GM06990 (cell line): Measurements from ENCODE around the gene CPNE1.

Experiments
- DNase-seq: peaks from one replicate; pipeline ENCODE4 v3.0.0-alpha.2; 2011; ENCODE audit not compliant: insufficient read length; ENCODE audit errors: extremely low read depth
- H3K27me3 ChIP-seq: replicated peaks from 2 replicates; pipeline ENCODE4 v1.6.0; 2011; ENCODE audit warnings: low read length; ENCODE audit not compliant: control insufficient read depth, insufficient read depth
- H3K36me3 ChIP-seq: 2 replicates; pipeline ENCODE4 v1.5.1; 2011; ENCODE audit warnings: low read length; ENCODE audit not compliant: control insufficient read depth, insufficient read depth
- H3K4me3 ChIP-seq: replicated peaks from 2 replicates; pipeline ENCODE4 v1.5.1; 2011; ENCODE audit warnings: low read depth, mild to moderate bottlenecking, control low read depth, low read length
- TF ChIP-seq, protein P1 (sequence below): IDR thresholded peaks from 2 replicates; pipeline ENCODE4 v1.5.1; 2011; ENCODE audit warnings: low read length, control low read depth, mild to moderate bottlenecking, inconsistent platforms; ENCODE audit not compliant: insufficient read depth, poor library complexity, severe bottlenecking

Gene CPNE1

DNA sequence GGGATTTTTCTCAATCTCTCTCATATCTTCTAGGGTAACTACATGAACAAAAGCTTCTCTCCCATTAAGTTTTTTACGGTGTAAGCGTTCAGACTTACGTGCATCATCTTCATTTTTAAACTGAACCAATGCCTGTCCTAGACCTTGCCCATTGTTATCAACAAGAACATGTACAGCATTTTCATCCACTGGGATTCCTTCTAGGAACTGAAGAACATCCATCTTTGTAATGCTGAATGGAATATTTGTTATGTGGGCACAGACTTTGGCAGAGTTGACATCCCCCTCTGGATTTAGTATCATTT is 11.3 kb downstream of the CPNE1 start:
- no peak for DNase-seq
- Histone ChIP-seq H3K36me3 (peaks cover 18% of the 10 kb centered on the region), H3K4me3 (no peak overlapping the region), H3K27me3 (no peaks in the 10 kb centered on the region)
- TF ChIP-seq, protein P1, sequence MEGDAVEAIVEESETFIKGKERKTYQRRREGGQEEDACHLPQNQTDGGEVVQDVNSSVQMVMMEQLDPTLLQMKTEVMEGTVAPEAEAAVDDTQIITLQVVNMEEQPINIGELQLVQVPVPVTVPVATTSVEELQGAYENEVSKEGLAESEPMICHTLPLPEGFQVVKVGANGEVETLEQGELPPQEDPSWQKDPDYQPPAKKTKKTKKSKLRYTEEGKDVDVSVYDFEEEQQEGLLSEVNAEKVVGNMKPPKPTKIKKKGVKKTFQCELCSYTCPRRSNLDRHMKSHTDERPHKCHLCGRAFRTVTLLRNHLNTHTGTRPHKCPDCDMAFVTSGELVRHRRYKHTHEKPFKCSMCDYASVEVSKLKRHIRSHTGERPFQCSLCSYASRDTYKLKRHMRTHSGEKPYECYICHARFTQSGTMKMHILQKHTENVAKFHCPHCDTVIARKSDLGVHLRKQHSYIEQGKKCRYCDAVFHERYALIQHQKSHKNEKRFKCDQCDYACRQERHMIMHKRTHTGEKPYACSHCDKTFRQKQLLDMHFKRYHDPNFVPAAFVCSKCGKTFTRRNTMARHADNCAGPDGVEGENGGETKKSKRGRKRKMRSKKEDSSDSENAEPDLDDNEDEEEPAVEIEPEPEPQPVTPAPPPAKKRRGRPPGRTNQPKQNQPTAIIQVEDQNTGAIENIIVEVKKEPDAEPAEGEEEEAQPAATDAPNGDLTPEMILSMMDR = no peak

DNA sequence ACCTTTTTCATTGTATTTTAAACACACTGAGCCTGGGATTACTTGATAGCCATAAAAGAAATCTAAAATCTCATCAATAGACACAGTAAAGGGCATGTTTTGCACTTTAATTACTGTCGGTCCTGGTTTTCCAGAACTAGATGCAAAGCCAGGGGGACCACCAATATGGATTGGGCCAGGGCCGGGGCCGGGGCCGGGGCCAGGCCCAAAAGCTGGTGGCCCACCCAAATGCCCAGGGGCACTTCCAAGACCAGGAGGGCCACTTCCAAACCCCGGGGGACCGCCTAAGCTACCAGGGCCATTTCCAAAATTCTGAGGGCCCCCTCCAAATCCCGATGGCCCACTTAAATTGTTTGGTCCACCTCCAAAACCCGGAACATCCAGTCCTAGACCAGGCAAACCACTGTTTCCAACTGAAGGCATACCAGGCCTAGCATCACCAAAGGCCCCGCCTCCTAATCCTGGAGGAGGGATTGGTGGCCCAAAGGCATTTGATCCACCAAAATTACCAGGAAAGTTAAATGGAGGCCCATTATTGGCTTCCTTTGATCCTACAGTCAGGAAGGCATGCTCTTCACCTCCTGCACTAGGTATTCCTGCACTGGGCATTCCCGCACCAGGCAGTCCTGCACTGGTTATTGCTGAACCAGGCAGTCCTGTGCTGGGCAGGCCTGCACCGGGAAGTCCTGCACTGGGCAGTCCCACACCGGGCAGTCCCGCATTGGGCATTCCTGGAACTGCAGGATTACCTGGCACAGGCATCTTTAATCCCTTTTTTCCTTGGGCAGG is 11.9 kb downstream of the CPNE1 start:
- Histone ChIP-seq H3K27me3 (no peaks in the 10 kb centered on the region), H3K36me3 (peaks cover 18% of the 10 kb centered on the region), H3K4me3 (no peak overlapping the region)
- DNase-seq = no peak
- TF ChIP-seq, protein P1 = no peak

DNA sequence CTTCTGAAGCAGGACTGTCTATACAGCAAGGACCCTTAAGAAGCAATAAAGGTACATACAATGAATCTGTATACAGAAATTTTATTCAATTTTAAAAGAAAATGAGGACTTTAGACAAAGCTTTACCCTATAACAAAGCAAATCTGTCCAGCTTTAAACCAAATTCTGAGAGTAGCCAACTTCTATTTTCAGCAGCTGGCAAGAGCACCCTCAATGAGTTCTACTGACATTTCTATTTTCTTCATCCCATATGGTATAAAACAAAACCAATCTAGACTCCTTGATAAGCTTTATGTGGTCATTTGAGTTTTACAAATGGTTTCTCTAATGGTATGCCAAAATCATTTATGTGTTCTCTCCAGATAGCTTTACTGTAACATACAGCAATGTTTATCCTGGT is 12.7 kb downstream of the CPNE1 start:
- TF ChIP-seq, protein P1 = no peak
- peaks cover 18% of the 10 kb centered on the region for H3K36me3 ChIP-seq

DNA sequence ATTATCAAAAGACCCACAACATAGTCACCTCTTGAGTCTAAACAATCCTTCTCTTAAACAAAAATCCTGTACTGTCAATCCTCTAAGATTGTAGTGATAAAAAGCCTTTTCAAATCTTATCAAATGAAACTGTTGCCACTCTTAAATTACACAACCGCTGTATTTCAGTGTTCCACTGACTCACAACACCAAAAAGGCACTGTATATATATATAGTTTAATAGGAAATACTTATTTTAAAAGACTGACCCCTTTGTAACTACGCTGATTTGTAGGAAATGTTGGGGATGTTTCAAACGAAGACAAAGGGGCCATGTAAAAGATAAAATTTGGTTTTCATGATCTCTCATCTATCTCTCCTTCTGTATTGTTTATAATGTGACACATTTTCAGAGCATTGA is 14.1 kb downstream of the CPNE1 start:
- peaks cover 18% of the 10 kb centered on the region for H3K36me3 ChIP-seq
- TF ChIP-seq, protein P1 = no peak

More for the DNA sequence above, 12.7 kb downstream of the CPNE1 start:
- H3K4me3 ChIP-seq = no peak overlapping the region
- no peaks in the 10 kb centered on the region for H3K27me3 ChIP-seq
- DNase-seq = no peak

DNA sequence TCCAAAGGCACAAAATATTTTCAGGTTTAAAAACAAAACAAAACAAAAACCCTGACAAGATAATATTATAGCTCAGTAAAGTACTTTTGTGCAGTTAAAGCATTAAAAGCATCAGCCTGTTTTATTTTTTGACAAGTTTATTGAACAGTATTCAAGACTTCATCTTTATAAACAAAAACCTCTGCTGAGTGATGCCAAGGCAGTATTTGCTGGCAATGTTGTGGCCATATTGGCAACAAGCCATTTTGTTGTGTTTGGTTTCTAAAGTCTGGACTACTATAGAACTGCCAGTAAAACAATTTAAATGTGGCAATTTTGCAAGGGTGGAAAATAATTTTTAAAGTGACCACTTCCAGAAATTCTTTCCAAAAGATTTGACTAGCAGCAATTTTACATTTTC is 15.9 kb downstream of the CPNE1 start:
- no peak for DNase-seq
- Histone ChIP-seq H3K4me3 (no peak overlapping the region), H3K27me3 (no peaks in the 10 kb centered on the region), H3K36me3 (peaks cover 5% of the 10 kb centered on the region)
- TF ChIP-seq, protein P1 = no peak

More for the DNA sequence above, 14.1 kb downstream of the CPNE1 start:
- Histone ChIP-seq H3K4me3 (no peak overlapping the region), H3K27me3 (no peaks in the 10 kb centered on the region)
- no peak for DNase-seq
